GM18907 (cell line): ENCODE results near the gene GLP1R.
"Not testable (repeated sequence)": the region's sequence is repeated elsewhere in the genome, so short reads cannot be mapped to it uniquely, and the experiment has no call there.

Experiments
- ATAC-seq: cut with Tn5 transposase; IDR thresholded peaks from one replicate; pipeline ENCODE4 v1.9.1; 2021; ENCODE audit warnings: mild to moderate bottlenecking, moderate library complexity; ENCODE audit not compliant: unreplicated experiment

Gene GLP1R

GRCh38 chr6:39118921-39119320 is 70.3 kb downstream of the GLP1R start:
- no peak for ATAC-seq

- ATAC-seq: no peak
Measured at GRCh38 chr6:39124114-39124513, 75.5 kb downstream of the GLP1R start.

GRCh38 chr6:39128106-39128505 is 79.5 kb downstream of the GLP1R start:
- no peak for ATAC-seq

- ATAC-seq: no peak
Measured at GRCh38 chr6:39128832-39129231, 80.3 kb downstream of the GLP1R start.

- ATAC-seq: no peak
Measured at GRCh38 chr6:39130691-39131090, 82.1 kb downstream of the GLP1R start.

- not testable (repeated sequence) for ATAC-seq
Measured at GRCh38 chr6:39134761-39135160, 86.2 kb downstream of the GLP1R start.

- not testable (repeated sequence) for ATAC-seq
Measured at GRCh38 chr6:39136207-39136606, 87.6 kb downstream of the GLP1R start.

- no peak for ATAC-seq
Measured at GRCh38 chr6:39137245-39137644, 88.7 kb downstream of the GLP1R start.
